ENCODE data around the gene DR1.
A peak's percentile ranks its signal among the peaks of the same experiment; 100 is the strongest.

The DR1 gene

DNA sequence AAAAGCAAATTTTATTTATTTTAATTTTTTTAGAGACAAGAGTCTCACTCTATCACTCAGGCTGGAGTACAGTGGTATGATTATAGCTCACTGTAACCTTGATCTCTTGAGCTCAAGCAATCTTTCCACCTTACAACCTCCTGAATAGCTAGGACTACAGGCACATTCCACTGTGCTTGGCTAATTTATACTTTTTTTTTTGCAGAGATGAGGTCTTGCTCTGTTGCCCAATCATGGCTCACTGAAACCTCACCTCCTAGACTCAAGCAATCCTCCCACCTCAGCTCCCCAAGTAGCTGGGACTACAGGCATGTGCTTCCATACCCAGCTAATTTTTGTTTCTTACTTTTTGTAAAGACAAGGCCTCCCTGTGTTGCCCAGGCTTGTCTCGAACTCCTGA, 49.5 kb downstream of the DR1 start:
- DNase-seq, result peak; percentile 33

DNA sequence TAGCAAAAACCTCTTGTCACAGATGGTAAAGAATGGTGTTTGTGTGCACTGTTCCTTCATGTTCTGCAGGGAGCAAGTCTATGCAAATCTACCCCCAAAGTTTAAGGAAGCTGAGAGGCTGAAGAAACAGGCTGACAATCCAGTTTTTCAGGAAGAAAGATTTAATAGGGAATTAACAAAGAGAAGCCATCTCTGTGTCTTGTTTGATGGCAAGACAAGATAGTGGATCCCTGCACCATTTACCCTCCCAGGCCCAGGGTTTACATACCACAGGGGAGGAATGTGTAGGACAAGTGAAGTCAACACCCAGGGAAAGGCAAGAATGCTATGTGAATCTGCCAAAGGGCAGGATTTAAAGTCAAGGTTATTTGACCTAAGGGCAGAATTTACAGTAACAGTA, 54.1 kb downstream of the DR1 start:
- DNase-seq, result no peak

DNA sequence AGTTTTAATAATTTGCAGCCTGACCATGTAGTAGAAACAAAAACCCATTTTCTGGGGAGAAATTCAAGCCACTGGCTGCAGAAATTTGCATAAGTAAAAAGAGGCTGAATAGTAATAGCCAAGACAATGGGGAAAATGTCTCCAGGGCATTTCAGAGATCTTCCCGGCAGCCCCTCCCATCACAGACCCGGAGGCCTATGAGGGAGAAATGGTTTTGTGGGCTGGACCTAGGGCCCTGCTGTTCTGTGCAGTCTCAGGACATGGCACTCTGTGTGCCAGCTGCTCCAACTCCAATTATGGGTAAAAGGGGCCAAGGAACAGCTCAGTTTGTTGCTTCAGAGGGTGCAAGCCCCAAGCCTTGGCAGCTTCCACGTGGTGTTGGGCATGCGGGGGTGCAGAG, 62.5 kb downstream of the DR1 start:
- DNase-seq, result no peak

DNA sequence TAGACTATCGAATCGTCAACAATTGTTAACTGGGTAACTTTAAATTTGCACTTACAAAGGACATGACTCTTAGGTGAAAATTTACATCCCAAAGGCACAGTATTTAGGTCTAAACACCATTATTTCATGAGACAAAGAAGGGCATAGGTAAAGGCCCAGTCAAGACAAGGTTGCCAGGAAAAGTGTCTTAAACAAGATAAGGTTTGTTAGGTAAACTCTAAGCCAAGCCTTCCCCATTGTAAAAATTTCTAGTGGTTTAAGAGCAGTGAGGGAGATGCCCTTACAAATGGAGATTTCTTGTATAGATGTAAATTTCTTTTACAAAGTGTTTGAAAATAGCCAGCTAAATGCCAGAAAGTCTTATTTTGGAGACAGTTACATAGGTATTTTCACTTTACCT, 65.3 kb downstream of the DR1 start:
- DNase-seq, result no peak

DNA sequence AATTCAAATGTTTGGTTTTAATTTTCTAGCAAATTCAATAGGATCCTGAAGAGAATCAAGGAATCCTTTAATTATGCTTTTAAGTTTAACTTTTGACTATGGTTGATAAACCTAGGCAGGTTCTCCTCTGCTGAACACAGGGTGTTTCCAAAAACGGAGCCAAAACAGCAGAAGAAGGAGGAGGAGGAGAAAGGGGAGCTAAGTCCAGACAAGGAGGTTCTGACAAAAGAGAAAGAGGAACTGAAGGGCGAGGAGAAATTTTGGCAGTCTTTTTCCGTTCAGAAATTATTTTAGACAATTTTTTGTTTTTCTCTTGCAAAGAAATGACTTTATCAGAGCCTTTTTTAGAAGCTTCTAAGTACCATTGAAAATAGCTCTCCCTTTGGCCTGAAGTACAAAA, 69.0 kb downstream of the DR1 start:
- no peak for DNase-seq

DNA sequence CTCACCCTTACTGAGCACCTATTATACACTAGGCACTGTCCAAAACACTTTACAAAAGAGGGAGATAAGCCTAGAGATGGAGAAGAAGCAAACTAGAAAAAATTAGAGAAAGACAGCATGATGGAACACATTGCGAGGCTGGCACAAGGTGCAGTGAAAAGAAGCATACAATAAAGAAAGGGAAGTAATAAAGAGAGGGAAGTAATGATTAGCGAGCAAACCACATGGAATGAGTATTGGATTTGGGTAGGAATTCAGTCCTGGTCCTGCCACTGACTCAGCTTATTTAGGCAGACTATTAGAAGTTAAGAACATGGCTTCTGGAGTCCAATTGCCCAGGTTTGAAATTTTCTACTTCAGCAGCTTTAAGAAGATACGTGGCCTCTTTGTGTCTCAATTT, 69.6 kb downstream of the DR1 start:
- DNase-seq, result no peak

DNA sequence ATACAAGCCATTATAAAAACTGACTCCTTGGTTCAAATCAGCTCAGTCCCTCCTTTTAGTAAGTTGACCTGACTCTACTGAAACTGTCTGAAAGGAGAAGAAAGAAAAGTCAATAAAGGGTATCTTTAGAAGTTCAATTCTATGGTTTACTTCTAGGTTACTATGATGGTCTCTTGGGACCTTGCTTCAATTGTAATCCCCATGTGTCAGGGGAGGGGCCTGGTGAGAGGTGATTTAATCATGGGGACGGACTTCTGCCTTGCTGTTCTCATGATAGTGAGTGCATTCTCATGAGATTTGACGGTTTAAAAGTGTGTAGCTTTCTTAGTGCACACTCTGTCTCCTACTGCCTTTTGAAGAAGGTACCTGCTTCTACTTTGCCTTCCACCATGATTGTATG, 70.5 kb downstream of the DR1 start:
- DNase-seq, result no peak

Data from fibroblast of skin of right quadriceps (primary cell).